Spleen (tissue), 11 donors: Measurements from ENCODE around the gene TRIM33. TPM values are rescaled to one million over a fixed set of nuclear protein-coding genes. Genes with fewer than 3 reads are reported as not detected.

Experiments
- polyA plus RNA-seq, 3 donors: library from polyadenylated mRNA; stranded (reverse); fragments of 200-250 nt; gene quantifications; one replicate each; pipeline ENCODE4 v1.2.1, GENCODE V29; 2013
- small RNA-seq, 4 donors: library from RNA; depleted of rRNA; stranded (forward); fragments of <200 nt; gene quantifications; one replicate each; pipeline ENCODE3, GENCODE V24; 2016
- total RNA-seq, 7 donors: library from RNA; depleted of rRNA in 3 of 7; stranded (reverse); fragments of >200 nt in 3 of 7; fragmentation: NEBNext Ultra II Directional in 4 of 7; extraction: Animal tissue kit (Norgen Biotek cat#: 25700) in 4 of 7; gene quantifications; one replicate each; pipeline versions ENCODE4 v1.1.0 to v1.2.1, GENCODE V29; 2016 to 2021
- donor health status: healthy with polysubstance abuse.
- donor health status: DM: no; HTN: no; CAD: no; lungs with moderate emphysema.
- donor health status: DM: no; HTN: no; CAD: no.
- donor health status: Bipolar disorder and iron deficiency.
- donor health status: healthy.
- donor health status: DM: no; HTN: no; CAD: no.
- donor health status: DM: yes; HTN: yes; CAD: no.

TRIM33 gene
- total and polyA plus RNA-seq, 10 donors: 8.9 to 59.4 (median 42.2) TPM

Small RNA genes within 50 kb of the gene (small RNA-seq; reads per million reads assigned to genes)
- 0 reads per million in 4 donors for gene RF00019

Other genes with a start within 250 kb of the TRIM33 start
- gene BCAS2, start 70.4 kb upstream of the TRIM33 start, total RNA-seq: 10 to 100 TPM; 20.3 to 29.7 (median 28.4) TPM
- gene BCAS2, start 70.4 kb upstream of the TRIM33 start, polyA plus RNA-seq: 10 to 100 TPM; 23.3 to 37.1 (median 33.2) TPM
- gene DENND2C, start 158.8 kb upstream of the TRIM33 start, total RNA-seq: 1 to 10 TPM; 1.3 to 3.1 (median 1.9) TPM
- gene DENND2C, start 158.8 kb upstream of the TRIM33 start, polyA plus RNA-seq: under 1 TPM; 0.28 to 0.29 (median 0.29) TPM
- 1 to 10 TPM in 5 of 7 donors, under 1 TPM in 2; 0.28 to 3.1 (median 1.2) TPM for gene AMPD1, start 184.3 kb upstream of the TRIM33 start, total RNA-seq
- 1 to 10 TPM in 1 of 3 donors, under 1 TPM in 2; 0.09 to 1.2 (median 0.52) TPM for gene AMPD1, start 184.3 kb upstream of the TRIM33 start, polyA plus RNA-seq
- 10 to 100 TPM; 27.0 to 45.3 (median 32.5) TPM for gene NRAS, start 205.6 kb upstream of the TRIM33 start, total RNA-seq
- 10 to 100 TPM; 14.0 to 21.0 (median 18.1) TPM for gene NRAS, start 205.6 kb upstream of the TRIM33 start, polyA plus RNA-seq
- gene CSDE1, start 246.8 kb upstream of the TRIM33 start, total RNA-seq: 1,000 to 10,000 TPM in 2 of 7 donors, 100 to 1,000 TPM in 5; 407 to 1,126 (median 475) TPM
- 100 to 1,000 TPM; 102 to 134 (median 120) TPM for gene CSDE1, start 246.8 kb upstream of the TRIM33 start, polyA plus RNA-seq